Transverse colon (tissue), 4 donors: Measurements from ENCODE around the gene PALM3. TPM values are rescaled to one million over a fixed set of nuclear protein-coding genes. Genes with fewer than 3 reads are reported as not detected.

Experiments
- DNase-seq: peaks from one replicate; pipeline ENCODE4 v3.0.0-alpha.2; 2019
- H3K27ac ChIP-seq, 4 donors: fragments of 200-600 bp; sonication (generic); 2 replicates each; pipeline ENCODE4 v1.5.1; 2016 to 2018; ENCODE audit warnings: inconsistent platforms in 4 of 4
- H3K27me3 ChIP-seq: fragments of 200-600 bp; sonication (generic); 2 replicates; pipeline ENCODE4 v1.5.1; 2017; ENCODE audit warnings: inconsistent platforms
- H3K36me3 ChIP-seq, 4 donors: fragments of 200-600 bp; sonication (generic); 2 replicates each; pipeline ENCODE4 v1.5.1; 2017 to 2019; ENCODE audit warnings: inconsistent platforms in 4 of 4
- H3K4me1 ChIP-seq, 4 donors: fragments of 200-600 bp; sonication (generic); 2 replicates each; pipeline ENCODE4 v1.5.1; 2017 to 2020; ENCODE audit warnings: inconsistent platforms in 4 of 4
- H3K4me3 ChIP-seq, 4 donors: fragments of 200-600 bp; sonication (generic); 1 replicate in 1 of 4; 2 replicates in 3 of 4; pipeline versions ENCODE4 v1.5.1 to v1.6.1; 2017 to 2019; ENCODE audit warnings: inconsistent platforms in 4 of 4
- H3K9me3 ChIP-seq, 2 donors: fragments of 200-600 bp; sonication (generic); 2 replicates each; pipeline ENCODE4 v1.5.1; 2017 to 2019; ENCODE audit warnings: inconsistent platforms in 2 of 2
- EP300 ChIP-seq: sonication (generic); formaldehyde crosslinking; IDR thresholded peaks from one replicate; pipeline ENCODE4 v1.6.1; 2017; ENCODE audit warnings: antibody characterized with exemption, low read depth
- POLR2A ChIP-seq: fragments of 450-650 bp; IDR thresholded peaks from one replicate; pipeline ENCODE4 v1.6.1; 2016; ENCODE audit warnings: antibody characterized with exemption, mild to moderate bottlenecking, moderate library complexity
- POLR2AphosphoS5 ChIP-seq, 3 donors: sonication (generic); formaldehyde crosslinking; IDR thresholded peaks; one replicate each; pipeline ENCODE4 v1.6.1; 2016; ENCODE audit warnings: antibody characterized with exemption in 3 of 3
- WGBS, 2 donors: methylation state at CpG; one replicate each; pipeline ENCODE4 v1.1.5; 2018; ENCODE audit warnings: low coverage in 1 of 2; 5-methylcytosine and 5-hydroxymethylcytosine counted together
- in situ Hi-C, 4 donors: fragments of 200-750 bp; cut with MboI; loops; one replicate each; pipeline versions ENCODE4 v1.15.0 to v1.15.1; 2017; ENCODE audit warnings: low sequenced_read_pairs in 3 of 4, low pct_ligation_motif_present in 1 of 4, low pct_unique_long_range_greater_than_20kb in 1 of 4
- intact Hi-C: fragments of 100-400 bp; cut with DNase I; formaldehyde crosslinking; loops from one replicate; pipeline ENCODE4 v1.15.1; 2023; ENCODE audit warnings: low total_unique reads
- total RNA-seq, 4 donors: library from RNA; depleted of rRNA; stranded (reverse); fragments of >200 nt; gene quantifications; one replicate each; pipeline ENCODE4 v1.1.0, GENCODE V29; 2016
- TF ChIP-seq, protein P1 (sequence below), 5 experiments: fragments of 200-600 bp in 3 of 5; fragments of 450-650 bp in 2 of 5; sonication (generic) in 3 of 5; IDR thresholded peaks; 1 replicate in 2 of 5; 2 replicates in 3 of 5; pipeline ENCODE4 v1.5.1; 2016 to 2017; ENCODE audit warnings: antibody characterized with exemption in 5 of 5, inconsistent platforms in 3 of 5, mild to moderate bottlenecking in 2 of 5, moderate library complexity in 1 of 5

PALM3 gene
- total RNA-seq, 4 donors from 2014 or later: 0.14 to 0.32 TPM; not detected in 2

DNA sequence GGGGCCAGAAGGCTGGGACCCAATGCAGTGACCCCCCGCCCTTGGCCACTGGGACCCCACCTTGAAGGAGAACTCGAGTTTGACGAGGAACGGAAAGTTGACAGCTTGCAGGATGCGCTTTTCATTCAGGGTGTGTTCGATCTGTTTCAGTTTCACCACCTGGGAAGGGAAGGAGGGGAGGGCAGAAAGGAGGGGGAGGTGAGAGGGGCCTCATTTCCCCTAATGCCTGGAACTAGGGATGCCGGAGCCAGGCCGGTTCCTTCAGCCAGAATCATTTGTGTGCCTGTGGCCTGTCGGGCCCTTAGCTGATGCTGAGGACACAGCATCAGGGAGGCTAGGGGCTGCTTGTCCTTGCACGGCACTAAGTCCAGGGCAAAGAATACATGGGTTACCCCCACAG is 40.9 kb upstream of the PALM3 start:
- in situ Hi-C loops: no loop called here
- DNase-seq: no peak
- WGBS, 2 donors: 81 to 93% methylated on average over 4 to 10 of the region's 10 CpGs
- H3K27me3 ChIP-seq: no peaks in the 10 kb centered on the region
- intact Hi-C loops: no loop called here
- no peak overlapping the region for H3K27ac ChIP-seq
- TF ChIP-seq, protein P1, sequence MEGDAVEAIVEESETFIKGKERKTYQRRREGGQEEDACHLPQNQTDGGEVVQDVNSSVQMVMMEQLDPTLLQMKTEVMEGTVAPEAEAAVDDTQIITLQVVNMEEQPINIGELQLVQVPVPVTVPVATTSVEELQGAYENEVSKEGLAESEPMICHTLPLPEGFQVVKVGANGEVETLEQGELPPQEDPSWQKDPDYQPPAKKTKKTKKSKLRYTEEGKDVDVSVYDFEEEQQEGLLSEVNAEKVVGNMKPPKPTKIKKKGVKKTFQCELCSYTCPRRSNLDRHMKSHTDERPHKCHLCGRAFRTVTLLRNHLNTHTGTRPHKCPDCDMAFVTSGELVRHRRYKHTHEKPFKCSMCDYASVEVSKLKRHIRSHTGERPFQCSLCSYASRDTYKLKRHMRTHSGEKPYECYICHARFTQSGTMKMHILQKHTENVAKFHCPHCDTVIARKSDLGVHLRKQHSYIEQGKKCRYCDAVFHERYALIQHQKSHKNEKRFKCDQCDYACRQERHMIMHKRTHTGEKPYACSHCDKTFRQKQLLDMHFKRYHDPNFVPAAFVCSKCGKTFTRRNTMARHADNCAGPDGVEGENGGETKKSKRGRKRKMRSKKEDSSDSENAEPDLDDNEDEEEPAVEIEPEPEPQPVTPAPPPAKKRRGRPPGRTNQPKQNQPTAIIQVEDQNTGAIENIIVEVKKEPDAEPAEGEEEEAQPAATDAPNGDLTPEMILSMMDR (IDR thresholded peaks at IDR 0.05): no peak
- TF ChIP-seq POLR2A: no peak
- no peak for TF ChIP-seq EP300
- no peak for TF ChIP-seq POLR2AphosphoS5 (IDR thresholded peaks at IDR 0.05)
- H3K9me3 ChIP-seq: no peaks in the 10 kb centered on the region
- H3K4me3 ChIP-seq: no peak overlapping the region
- peaks cover 0 to 18% (median 0%) of the 10 kb centered on the region in 4 donors for H3K4me1 ChIP-seq
- peaks cover 0 to 25% (median 8%) of the 10 kb centered on the region in 4 donors for H3K36me3 ChIP-seq

DNA sequence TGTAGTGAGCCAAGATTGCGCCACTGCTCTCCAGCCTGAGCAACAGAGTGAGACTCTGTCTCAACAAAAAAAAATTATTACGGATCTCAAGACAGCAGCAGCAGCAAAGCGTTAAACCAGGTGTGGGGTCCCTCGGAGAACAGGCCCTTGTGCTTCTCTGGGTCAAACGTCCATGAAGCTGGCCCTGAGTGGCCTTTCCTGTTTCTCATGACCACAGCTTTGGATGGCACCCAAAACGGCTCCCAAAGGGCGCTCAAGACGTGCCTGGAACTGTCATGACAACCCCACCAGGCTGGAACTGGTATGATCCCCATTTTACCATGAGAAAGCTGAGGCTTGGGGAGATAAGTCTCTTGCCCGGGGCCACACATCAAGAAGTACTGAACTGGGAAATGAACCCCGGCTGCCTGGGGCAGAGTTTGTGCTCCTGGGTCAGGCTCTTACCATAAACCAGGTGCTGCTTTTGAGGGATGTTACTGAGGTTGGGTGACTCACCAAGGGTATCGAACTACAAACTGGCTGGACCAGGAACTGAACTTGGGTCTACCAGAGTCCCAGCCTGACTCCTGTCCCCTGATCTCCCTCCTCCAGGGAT is 40.3 kb upstream of the PALM3 start:
- Histone ChIP-seq H3K4me1 (peaks cover 0 to 15% (median 0%) of the 10 kb centered on the region in 4 donors), H3K27me3 (no peaks in the 10 kb centered on the region), H3K4me3 (no peak overlapping the region), H3K36me3 (peaks cover 0 to 25% (median 10%) of the 10 kb centered on the region in 4 donors), H3K27ac (no peak overlapping the region), H3K9me3 (no peaks in the 10 kb centered on the region)
- intact Hi-C loops: no loop called here
- in situ Hi-C loops: no loop called here
- TF ChIP-seq, protein P1 (IDR thresholded peaks at IDR 0.05): no peak
- no peak for TF ChIP-seq POLR2A
- no peak for TF ChIP-seq POLR2AphosphoS5 (IDR thresholded peaks at IDR 0.05)
- TF ChIP-seq EP300: no peak
- 82 to 90% methylated on average over 2 to 11 of the region's 11 CpGs for WGBS, 2 donors
- no peak for DNase-seq

GRCh38 chr19:14101003-14101545 is 39.2 kb upstream of the PALM3 start:
- intact Hi-C loops: no loop called here
- peaks cover 0 to 13% (median 0%) of the 10 kb centered on the region in 4 donors for H3K4me1 ChIP-seq
- H3K27me3 ChIP-seq: no peaks in the 10 kb centered on the region
- 91% methylated on average over 6 of the region's 6 CpGs; no CpG with 5 or more reads in 1 of the 2 donors for WGBS, 2 donors
- H3K36me3 ChIP-seq: peaks cover 0 to 25% (median 10%) of the 10 kb centered on the region in 4 donors
- no peak overlapping the region for H3K27ac ChIP-seq
- H3K4me3 ChIP-seq: no peak overlapping the region
- TF ChIP-seq POLR2A (no peak), EP300 (no peak), POLR2AphosphoS5 (IDR thresholded peaks at IDR 0.05) (no peak)
- TF ChIP-seq, protein P1 (IDR thresholded peaks at IDR 0.05): no peak
- H3K9me3 ChIP-seq: no peaks in the 10 kb centered on the region
- in situ Hi-C loops: no loop called here
- no peak for DNase-seq

- Histone ChIP-seq H3K4me1 (no peaks in the 10 kb centered on the region), H3K27me3 (no peaks in the 10 kb centered on the region), H3K27ac (no peak overlapping the region), H3K36me3 (peaks cover 0 to 24% (median 10%) of the 10 kb centered on the region in 4 donors), H3K4me3 (no peak overlapping the region), H3K9me3 (no peaks in the 10 kb centered on the region)
- intact Hi-C loops (no loop called here), in situ Hi-C loops (no loop called here)
- DNase-seq: no peak
- no peak for TF ChIP-seq POLR2A
- no peak for TF ChIP-seq POLR2AphosphoS5 (IDR thresholded peaks at IDR 0.05)
- TF ChIP-seq, protein P1 (IDR thresholded peaks at IDR 0.05): peak in 1 of 5 experiments; percentile 9
- TF ChIP-seq EP300: no peak
- 84% methylated on average over 21 of the region's 21 CpGs; no CpG with 5 or more reads in 1 of the 2 donors for WGBS, 2 donors
These were observed 35.8 kb upstream of the PALM3 start for GRCh38 chr19:14097532-14098151.
